Measurements from ENCODE around the gene EXOC5. TPM values are rescaled to one million over a fixed set of nuclear protein-coding genes. Genes with fewer than 3 reads are reported as not detected.
"Not testable (repeated sequence)": the region's sequence is repeated elsewhere in the genome, so short reads cannot be mapped to it uniquely, and the experiment has no call there.

EXOC5 gene
- total RNA-seq, 4 donors from 2014 or later: 50.9 to 73.1 (median 55.4) TPM

DNA sequence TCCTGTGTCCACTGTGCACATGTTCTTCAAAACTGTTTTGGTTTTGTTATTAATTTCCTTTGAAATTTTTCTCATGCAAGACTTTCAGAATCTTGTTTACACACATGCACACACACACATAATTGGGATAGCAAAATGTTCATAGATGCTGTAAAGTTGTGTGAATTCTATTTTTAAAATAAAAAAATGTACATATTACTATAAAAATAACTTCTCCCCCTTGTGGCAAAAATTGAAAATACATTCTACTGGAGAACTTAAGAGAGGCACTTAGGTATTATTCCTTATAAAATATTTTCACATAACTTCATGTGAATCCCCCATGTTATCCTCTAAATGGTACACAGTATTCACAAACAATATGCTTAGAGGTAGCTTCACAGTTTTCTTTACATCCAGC, 66.0 kb downstream of the EXOC5 start:
- H3K36me3 ChIP-seq; H3K9me3 ChIP-seq; intact Hi-C loops (cut with DNase I); H3K4me1 ChIP-seq; H3K4me3 ChIP-seq; H3K27ac ChIP-seq (replicated peaks in 1 of 4); DNase-seq (ENCODE audit: extremely low spot score); H3K27me3 ChIP-seq: not testable (repeated sequence)
- TF ChIP-seq, protein P1, sequence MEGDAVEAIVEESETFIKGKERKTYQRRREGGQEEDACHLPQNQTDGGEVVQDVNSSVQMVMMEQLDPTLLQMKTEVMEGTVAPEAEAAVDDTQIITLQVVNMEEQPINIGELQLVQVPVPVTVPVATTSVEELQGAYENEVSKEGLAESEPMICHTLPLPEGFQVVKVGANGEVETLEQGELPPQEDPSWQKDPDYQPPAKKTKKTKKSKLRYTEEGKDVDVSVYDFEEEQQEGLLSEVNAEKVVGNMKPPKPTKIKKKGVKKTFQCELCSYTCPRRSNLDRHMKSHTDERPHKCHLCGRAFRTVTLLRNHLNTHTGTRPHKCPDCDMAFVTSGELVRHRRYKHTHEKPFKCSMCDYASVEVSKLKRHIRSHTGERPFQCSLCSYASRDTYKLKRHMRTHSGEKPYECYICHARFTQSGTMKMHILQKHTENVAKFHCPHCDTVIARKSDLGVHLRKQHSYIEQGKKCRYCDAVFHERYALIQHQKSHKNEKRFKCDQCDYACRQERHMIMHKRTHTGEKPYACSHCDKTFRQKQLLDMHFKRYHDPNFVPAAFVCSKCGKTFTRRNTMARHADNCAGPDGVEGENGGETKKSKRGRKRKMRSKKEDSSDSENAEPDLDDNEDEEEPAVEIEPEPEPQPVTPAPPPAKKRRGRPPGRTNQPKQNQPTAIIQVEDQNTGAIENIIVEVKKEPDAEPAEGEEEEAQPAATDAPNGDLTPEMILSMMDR (IDR thresholded peaks at IDR 0.05): peak in 2 of 3 experiments; percentile 24 to 44

DNA sequence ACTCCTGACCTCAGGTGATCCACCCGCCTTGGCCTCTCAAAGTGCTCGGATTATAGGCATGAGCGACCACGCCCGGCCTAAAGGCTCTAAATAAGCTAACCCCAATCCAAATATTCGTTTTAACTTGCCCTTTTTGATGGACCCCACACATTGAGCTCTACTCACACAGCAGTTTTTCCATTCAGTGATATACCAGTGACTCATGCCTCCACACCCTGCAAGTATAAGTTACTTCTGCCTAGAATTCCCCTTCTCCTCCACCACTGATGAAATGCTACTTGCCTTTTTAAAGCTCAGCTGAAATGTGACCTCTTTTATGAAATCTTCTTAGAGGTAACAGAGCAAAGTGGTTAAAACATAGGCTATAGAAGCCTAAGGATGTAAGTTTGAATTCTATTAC, 68.8 kb downstream of the EXOC5 start:
- TF ChIP-seq POLR2A (IDR thresholded peaks at IDR 0.05; ENCODE audit: low read depth) (no peak), POLR2AphosphoS5 (IDR thresholded peaks at IDR 0.05) (no peak), EP300 (IDR thresholded peaks at IDR 0.05) (no peak)
- TF ChIP-seq, protein P1 (IDR thresholded peaks at IDR 0.05): no peak
- Histone ChIP-seq H3K27ac (replicated peaks in 1 of 4) (no peak overlapping the region), H3K4me1 (no peaks in the 10 kb centered on the region), H3K4me3 (no peak overlapping the region), H3K9me3 (no peaks in the 10 kb centered on the region), H3K27me3 (no peaks in the 10 kb centered on the region), H3K36me3 (no peaks in the 10 kb centered on the region)
- WGBS: 86% methylated on average over 6 of the region's 6 CpGs
- no peak for DNase-seq (ENCODE audit: extremely low spot score)
- intact Hi-C loops (cut with DNase I): no loop called here

DNA sequence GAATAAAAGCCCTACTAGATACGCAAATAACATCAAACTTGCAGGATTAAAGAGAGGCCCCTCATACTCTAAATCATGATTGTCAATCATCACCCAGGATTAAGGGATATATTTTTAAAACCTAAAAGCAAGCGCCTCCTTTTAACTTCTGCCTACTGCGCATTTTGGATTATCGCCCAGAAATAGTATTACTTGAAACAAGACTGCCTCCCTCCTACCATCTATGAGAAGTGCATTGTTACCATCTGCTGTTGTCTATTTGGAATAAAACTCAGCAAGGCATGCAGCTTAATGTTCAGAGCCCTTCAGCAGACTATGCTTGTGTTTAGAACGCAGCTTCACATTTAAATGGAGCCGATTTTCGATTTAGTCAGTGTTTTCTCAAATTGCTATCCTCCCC, 79.6 kb downstream of the EXOC5 start:
- intact Hi-C loops (cut with DNase I): no loop called here
- H3K36me3 ChIP-seq: no peaks in the 10 kb centered on the region

DNA sequence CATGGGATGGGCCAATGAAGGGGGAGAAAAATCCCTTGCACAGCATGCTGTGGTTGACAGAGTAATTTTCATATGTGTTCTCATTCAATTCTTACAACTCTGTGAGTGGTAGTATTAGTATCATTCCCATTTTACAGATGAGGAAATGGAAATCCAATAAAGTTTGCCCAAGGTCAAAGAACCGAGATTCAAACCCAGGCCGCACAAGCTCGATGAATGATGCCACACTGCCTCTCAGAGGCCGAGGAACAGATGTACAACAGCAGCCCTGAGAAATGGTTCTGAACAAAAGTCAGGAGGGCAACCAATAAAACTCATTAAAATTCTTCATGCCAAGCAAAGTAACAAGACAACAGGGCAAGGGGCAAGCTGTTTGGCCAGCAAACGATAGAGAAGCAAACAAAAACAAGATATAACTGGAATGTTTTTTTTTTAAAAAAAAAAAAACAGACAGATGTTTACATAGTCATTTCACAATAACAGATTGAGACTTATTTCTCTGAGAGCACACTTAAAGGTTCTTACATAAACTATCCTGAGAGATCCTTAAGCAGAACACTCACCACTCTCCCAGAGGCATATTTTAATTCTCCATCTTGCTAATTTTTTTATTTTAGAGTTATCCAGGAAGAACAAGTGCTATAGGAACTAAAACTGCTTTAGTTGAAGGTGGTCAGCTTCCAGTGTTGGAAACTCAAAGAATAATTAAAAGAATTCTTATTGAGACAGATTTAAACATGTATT, 85.8 kb downstream of the EXOC5 start:
- no peak for TF ChIP-seq POLR2A (IDR thresholded peaks at IDR 0.05; ENCODE audit: low read depth)
- TF ChIP-seq EP300 (IDR thresholded peaks at IDR 0.05): no peak
- TF ChIP-seq, protein P1 (IDR thresholded peaks at IDR 0.05): peak in 1 of 3 experiments; percentile 3
- TF ChIP-seq POLR2AphosphoS5 (IDR thresholded peaks at IDR 0.05): no peak
- WGBS: 30% methylated on average over 5 of the region's 5 CpGs
- Histone ChIP-seq H3K4me1 (no peaks in the 10 kb centered on the region), H3K36me3 (no peaks in the 10 kb centered on the region), H3K27ac (replicated peaks in 1 of 4) (no peak overlapping the region), H3K9me3 (no peaks in the 10 kb centered on the region), H3K27me3 (no peaks in the 10 kb centered on the region), H3K4me3 (no peak overlapping the region)
- intact Hi-C loops (cut with DNase I): no loop called here
- no peak for DNase-seq (ENCODE audit: extremely low spot score)

More for the DNA sequence above, 79.6 kb downstream of the EXOC5 start:
- WGBS: 71% methylated on average over 7 of the region's 7 CpGs
- no peak for DNase-seq (ENCODE audit: extremely low spot score)
- TF ChIP-seq, protein P1 (IDR thresholded peaks at IDR 0.05): peak in 1 of 3 experiments; percentile 11
- TF ChIP-seq EP300 (IDR thresholded peaks at IDR 0.05): no peak
- no peak for TF ChIP-seq POLR2AphosphoS5 (IDR thresholded peaks at IDR 0.05)
- Histone ChIP-seq H3K9me3 (no peaks in the 10 kb centered on the region), H3K27ac (replicated peaks in 1 of 4) (no peak overlapping the region), H3K4me1 (no peaks in the 10 kb centered on the region), H3K27me3 (peaks cover 0 to 5% (median 0%) of the 10 kb centered on the region in 4 donors), H3K4me3 (no peak overlapping the region)

DNA sequence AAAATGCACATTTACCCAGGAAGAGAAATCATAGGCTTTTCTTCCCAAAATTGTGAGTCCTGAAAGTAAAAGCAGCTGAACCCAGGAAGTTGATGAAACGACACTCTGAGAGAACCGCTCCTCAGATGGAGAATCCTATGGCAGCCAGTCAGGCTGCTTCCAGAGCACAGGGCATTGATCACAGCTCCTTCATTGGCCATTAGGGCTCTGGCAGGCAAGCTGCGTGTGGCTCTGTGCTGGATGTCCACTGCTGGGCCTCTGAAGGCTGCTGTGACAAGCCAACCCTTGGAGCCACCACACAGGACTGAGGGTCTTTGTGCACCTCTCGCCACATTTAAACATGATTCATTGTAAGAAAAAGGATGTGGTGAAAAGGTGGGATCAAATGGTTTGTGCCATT, 89.4 kb downstream of the EXOC5 start:
- intact Hi-C loops (cut with DNase I): no loop called here
- H3K9me3 ChIP-seq: no peaks in the 10 kb centered on the region
- DNase-seq (ENCODE audit: extremely low spot score): no peak
- H3K4me1 ChIP-seq: no peaks in the 10 kb centered on the region
- H3K27ac ChIP-seq (replicated peaks in 1 of 4): no peak overlapping the region
- no peak overlapping the region for H3K4me3 ChIP-seq
- WGBS: 87% methylated on average over 4 of the region's 4 CpGs
- TF ChIP-seq EP300 (IDR thresholded peaks at IDR 0.05) (no peak), POLR2AphosphoS5 (IDR thresholded peaks at IDR 0.05) (no peak), POLR2A (IDR thresholded peaks at IDR 0.05; ENCODE audit: low read depth) (no peak)
- TF ChIP-seq, protein P1 (IDR thresholded peaks at IDR 0.05): no peak
- H3K36me3 ChIP-seq: no peaks in the 10 kb centered on the region
- H3K27me3 ChIP-seq: peaks cover 0 to 4% (median 0%) of the 10 kb centered on the region in 4 donors

Data from esophagus muscularis mucosa (tissue), 4 donors.